GM19397 (cell line): ENCODE results near the gene CDH13.

Source experiments
- ATAC-seq: cut with Tn5 transposase; IDR thresholded peaks from one replicate; pipeline ENCODE4 v1.9.1; 2021; ENCODE audit warnings: mild to moderate bottlenecking, moderate library complexity; ENCODE audit not compliant: unreplicated experiment

CDH13 gene

DNA sequence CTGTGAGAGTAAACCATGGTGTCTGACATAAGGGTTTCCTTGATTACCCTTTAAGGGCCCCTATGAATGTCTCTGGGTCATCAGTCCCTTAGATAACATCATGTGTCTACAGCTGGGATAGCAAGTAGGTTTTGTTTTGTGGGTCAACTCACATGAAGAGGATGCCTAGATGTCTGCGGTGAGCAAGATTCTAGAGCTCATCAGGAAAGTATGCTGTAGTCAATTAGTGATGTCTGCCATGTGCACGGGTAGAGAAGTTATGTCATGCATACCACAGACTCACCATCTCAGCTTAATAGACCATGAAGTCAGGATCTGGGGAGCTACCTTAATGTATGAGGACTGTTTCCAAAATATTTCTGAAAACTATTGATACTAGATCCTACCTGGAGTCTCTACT is 57.5 kb downstream of the CDH13 start:
- no peak for ATAC-seq

DNA sequence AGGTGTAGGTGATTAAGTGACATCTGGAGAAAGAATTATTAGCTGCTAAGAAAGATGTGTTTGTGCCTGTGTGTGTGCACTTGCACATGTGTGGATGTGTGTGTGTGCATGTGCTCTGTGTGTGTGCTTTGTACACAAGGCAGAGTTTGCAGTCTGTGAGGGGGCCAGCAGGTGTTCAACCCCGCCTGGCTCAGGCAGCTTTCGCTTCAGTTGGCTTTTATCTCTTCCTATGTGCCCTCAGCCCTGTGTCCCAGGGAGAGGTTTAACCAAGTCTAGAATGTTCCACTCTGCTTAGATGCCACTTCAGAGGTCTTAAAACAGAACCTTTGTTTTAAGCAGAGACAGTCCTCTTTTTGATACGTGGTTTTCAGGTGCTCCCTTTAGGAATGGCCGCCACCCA is 58.8 kb downstream of the CDH13 start:
- ATAC-seq, result no peak

DNA sequence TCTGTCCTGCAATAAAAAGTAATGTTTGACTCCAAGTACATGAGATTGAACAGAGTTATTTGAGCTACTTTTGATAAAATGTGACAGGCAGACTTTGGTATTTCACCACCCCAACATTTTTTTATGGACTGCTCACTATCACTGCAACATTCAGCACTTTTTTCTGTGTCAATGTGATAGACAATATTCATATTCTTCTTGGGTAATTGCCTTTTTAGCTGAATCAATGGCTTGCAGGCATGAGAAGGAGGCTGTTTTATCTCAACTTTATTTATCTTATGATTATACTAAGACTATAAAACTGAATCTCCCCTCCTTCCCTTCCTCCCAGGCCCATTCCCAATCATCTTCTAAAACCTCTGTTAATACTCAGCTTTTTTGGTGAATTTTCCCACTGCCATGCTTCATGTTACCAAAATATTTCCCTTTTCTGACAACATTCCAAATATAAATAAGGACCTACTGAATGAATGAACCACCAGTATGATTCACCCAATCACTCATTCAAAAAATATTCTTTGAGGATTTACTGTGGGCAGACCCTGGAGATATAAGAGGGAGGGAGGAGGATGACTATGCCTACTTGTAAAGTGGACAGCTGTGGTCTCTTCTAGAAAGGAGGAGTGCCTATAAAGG is 67.6 kb downstream of the CDH13 start:
- ATAC-seq, result no peak

DNA sequence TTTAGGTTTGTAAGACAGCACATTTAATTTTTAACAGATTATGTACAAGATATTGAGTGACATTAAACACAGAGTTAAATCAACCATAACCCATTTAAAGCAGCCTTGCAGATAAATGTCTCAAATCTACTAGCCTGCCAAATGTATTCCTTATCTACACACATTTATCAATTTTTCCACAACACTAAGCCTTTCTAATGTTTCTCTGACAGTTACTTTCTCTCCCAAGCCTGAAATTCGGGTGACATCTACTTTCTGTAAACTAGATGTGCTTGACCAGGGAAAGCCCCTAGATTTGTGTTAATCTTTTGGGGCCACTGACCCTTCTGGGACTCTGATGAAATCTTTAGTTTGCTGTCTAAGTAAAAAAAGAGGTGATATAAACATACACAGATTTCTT is 69.0 kb downstream of the CDH13 start:
- ATAC-seq, result no peak

DNA sequence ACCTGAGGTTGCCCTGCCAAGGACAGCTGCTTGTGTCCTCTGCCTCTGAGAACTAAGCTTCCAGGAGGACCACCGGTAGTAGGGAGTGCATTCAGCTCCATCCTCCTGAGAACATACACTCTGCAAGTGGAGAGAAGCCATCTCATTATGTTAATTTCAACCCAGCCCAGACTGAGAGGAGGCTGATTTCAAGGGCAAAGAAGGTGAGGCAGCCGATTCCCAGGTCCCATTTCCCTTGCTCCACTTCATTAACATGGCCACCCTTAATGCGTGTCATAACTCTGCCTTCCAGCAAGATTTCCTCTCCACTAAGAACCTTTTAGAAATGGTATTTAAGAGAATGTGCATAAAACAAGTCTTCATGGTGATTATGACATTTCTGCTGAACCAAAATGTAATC is 72.5 kb downstream of the CDH13 start:
- ATAC-seq, result no peak

DNA sequence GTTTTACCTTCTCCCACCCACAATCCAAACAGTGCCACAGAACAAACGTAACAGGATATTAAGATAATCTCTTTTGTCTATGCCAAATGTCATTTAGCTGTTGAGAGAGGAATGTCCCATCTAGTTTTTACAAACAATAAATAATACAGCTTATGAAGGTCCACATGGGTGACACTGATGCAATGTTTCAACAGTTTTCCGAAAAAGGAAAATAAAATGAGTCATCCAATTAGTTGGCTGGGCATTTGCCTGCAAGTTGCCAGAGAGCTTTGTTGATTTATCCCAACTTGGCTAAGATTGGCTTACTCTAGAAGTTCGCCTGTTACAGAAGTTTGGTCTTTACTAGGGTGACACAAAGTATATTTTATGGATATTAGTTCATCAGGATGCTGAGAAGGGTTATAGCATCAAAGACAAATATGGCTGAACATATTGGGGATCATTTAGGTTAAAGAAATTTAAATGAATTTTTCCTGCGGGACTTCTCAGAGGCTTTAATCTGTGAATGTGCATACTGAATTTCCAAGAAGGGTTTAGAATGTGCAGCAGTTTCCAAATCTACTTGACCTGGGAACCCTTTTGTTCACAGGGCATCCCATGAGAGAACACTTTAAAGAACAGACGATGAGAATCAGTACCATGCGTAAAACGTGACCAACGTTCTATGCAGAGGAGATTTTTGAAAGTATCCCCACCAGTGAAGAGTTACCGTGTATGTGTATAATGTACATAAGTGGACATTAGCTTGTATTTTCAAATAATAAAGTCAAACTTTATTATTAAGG is 73.1 kb downstream of the CDH13 start:
- no peak for ATAC-seq

DNA sequence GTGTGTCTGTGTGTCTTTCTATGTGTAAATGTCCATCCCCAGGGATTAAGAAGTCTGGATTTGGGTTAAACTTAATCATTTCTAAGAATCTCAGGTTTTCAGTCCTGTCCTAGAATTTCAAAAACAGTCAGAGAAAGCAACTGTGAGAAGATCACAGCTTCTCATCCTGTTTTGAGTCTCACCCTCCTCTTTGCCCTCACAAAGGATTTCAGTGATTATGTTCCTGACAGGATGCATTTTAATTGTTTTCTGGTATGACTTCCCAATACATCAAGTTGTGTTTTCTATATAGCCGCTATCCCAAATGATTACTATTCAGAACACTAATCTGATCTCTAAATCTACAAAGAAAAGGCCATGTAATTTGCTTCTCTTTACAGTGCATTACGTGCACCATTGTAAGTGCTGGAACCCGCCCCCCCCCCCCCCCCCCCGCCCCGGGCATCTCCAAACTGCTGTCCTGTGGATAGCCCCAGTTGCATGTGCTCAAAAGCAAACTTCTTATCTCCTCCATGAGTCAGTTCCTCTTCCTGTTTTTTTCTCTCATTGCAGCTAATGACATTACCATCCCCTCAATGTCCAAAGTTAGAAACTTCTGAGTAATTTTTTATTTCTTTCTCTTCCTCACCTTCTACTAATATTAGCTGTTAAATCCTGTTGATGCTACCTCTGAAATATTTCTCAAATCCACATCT is 73.9 kb downstream of the CDH13 start:
- no peak for ATAC-seq

DNA sequence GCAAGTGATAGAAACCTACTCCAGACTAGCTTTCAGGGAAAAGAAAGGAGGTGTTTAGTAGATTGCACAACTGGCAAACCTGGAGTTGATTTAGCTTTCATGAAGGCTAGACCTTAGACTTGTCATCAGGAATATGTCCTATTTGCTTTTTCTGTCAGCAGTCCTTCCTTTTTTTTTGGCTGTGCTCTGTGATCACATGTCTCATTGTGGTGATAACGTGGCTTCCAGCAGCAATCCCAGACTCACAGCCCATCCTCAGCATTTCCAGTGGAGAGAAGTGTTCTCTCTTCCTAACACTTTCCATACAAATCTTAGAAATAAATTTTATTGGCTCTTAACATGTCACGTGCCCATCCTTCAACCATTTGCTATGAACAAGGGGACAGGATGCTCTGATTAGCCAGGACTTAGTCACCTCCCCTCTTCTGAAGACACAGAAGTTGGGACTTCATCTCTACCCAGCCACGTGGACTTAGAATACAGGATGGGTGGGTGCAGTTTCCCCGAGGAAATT is 74.7 kb downstream of the CDH13 start:
- no peak for ATAC-seq

DNA sequence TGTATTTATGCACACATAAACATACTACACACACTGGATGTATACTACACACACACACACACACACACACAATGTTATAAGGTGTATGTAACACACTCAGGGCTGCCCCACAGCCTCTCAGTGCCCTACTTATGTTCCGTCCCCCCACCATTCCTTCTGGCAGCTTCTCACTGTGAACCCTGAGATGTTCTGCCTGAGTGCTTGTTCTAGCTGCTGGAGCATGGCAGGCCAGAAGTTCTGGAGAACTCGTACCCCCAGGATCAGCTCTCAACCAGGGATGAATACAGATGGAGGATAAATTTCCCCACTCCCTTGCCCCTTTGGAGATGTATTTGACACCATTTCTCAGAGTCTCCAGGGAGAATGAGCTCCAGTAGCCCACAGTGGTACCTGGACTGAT is 76.4 kb downstream of the CDH13 start:
- no peak for ATAC-seq

DNA sequence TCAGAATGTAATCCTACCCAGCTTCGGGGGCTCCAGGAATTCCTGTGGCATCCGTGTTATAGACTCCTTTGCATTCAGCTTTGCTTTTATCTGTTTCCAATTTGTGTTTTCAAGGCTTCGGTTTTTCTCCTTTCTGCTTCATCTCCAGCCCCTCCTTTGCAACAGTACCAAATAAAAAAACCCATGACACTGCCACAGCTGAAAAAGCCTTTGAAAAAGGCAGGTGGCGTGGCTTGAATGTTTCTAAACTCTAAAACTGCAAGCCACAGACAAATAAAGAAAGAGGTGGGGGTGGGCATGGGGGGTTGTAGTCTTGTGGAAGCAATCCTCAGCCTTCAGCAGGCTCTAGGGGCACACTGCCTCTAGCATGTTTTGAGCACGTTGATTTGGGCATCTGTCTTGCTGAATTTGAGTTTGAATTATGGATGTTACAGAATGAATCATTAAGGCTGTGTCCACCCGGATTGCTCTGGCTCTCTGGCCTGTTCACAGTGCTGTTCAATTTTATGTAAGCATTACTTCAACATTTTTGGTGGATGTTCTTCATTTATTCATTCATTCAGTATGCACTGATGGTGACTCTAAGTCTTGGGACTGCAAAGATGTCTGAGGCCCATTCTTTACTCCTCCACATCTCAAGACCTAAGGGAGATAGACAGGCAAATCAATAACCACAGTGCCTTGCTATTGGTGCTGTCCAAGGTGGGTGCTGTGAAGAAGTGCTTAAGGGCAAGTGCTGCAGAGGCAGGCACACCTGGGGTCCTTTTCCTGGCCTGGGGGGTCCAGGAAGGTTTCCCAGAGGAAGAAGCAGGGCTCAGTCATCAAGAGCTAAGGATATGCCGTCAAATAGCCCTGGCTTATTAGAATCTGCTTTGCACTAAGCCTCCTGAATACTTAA is 77.4 kb downstream of the CDH13 start:
- ATAC-seq, result no peak

DNA sequence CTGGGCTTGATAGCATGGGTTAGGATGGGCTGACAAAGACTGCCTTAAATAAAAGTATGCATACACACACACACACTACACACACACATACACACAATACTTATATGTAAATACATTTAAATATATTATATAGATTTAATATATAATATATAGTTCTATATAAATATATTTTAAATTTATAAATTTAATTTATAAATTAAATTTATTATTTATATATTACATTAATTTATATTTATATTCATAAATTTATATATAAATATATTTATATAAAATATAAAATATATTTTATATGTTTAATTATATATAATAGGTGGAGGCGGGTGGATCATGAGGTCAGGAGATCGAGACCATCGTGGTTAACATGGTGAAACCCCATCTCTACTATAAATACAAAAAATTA is 83.2 kb downstream of the CDH13 start:
- no peak for ATAC-seq

DNA sequence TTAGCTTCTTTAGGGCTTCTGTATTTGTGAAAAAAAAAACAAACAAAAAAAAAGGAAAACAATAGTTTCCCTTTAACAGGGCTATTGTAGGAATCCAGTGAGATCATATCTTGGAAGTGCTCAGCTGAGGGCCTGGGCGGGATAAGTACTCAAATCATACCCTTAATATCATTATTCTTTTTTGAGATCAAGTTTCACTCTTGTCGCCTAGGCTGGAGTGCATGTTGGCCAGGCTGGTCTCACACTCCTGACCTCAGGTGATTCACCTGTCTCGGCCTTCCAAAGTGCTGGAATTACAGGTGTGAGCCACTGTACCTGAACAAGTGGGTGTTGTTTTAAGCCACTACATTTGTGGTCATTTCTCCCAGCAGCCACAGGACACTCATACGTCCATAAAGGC is 87.0 kb downstream of the CDH13 start:
- no peak for ATAC-seq

DNA sequence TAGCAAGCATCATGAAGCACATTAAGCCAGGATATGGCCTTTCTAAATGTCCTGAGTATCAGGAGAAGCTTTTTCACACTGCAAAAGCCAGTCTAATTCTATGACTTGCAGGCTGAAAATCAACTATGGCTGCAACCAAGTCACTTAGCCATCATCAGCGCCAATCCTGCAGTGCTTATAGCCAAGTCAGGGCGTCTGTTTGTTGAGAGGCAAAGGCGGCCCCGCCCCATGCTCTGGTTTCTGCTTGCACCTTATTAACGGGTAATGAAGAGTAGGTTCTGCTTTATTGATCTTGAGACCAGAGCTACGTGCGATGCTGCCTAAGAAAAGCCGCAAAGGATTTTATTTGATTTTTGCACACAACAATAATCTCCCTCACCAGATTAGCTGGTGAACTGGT is 88.4 kb downstream of the CDH13 start:
- ATAC-seq, result no peak

DNA sequence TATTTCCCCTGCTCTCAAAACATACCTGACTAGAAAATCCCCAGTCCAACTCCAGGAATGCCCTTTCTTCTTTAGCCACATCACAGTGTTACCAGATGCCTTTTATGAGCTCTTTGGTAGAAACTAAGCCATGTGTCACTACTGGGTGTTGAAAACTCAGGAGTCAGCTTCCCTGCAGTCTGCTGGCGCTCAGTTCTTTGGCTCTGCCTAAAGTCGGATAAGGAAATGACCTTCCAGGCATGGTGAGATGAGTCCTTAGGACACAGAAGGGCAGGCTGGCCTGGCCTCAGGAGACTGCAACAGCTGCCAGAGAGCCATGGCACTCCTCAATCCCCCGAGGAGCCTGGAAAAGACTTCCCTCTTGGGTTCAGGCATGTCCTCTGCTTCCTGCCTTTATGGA is 89.1 kb downstream of the CDH13 start:
- no peak for ATAC-seq

DNA sequence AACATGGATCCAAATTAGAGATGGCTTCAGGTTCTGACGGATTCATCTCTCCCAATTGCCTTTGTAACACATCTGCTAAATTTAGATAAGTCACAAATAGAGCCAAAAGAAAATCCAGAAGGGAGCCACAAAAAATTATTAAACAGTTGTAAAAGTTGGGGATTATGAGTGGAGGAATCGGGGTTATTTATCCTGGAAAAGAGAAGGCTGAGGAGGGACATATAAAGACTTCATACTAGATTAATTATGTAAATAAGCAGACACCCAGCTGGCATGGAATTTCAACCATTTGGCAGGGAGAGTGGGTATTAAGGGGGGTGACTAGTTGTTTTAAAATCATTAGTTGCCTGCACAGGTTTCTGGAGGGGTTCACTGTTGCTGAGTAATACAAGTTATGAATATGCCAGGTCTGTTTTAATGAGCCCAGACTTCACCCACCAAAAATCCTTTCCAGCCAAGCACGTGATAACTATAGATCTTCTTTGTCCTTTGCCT is 89.6 kb downstream of the CDH13 start:
- ATAC-seq, result no peak

DNA sequence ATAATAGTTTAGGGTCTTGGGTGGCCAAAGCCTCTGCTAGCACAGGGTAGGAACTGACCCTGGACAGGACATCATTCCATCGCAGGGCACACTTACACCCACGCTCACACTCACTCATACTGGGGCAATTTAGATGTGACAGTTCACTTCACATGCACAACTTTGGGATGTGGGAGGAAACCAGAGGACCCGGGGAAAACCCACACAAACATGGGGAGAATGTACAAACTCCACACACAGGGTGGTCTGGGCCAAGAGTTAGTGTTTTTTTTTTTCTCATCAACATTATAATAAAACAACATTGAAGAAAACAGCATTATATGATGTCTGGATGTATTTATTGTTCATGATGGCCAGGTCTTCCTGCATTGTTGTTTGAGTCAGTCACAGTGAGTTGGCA is 93.6 kb downstream of the CDH13 start:
- ATAC-seq, result no peak

DNA sequence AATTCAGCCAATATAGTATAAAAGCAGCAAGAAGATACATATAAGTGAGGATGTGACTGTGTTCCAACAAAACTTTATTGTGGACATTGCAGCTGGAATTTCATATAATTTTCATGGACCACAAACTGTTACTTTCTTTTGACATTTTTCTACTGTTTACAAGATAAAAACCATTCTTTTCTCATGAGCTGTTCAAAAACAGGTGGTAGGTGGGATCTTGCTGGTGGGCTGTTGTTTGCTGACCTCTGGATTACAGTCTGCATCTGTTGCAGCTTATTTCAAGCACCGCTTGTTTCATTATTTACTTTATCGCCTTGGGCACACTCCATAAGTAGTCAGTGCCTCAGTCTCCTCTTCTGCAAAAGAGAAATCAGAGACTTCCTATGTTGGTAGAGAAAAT is 99.5 kb downstream of the CDH13 start:
- ATAC-seq, result no peak

DNA sequence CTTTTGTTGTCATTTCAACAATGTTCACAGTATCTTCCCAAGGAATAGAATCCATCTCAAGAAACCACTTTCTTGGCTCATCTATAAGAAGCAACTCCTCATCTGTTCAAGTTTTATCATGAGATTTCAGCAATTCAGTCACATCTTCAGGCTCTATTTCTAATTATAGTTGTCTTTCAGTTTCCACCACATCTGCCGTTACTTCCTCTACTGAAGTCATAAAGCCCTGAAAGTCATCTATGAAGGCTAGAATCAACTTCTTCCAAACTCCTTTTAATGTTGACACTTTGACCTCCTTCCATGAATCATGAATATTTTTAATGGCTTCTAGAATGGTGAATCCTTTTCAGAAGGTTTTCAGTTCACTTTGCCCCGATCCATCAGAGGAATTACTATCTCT is 102.1 kb downstream of the CDH13 start:
- ATAC-seq, result no peak

DNA sequence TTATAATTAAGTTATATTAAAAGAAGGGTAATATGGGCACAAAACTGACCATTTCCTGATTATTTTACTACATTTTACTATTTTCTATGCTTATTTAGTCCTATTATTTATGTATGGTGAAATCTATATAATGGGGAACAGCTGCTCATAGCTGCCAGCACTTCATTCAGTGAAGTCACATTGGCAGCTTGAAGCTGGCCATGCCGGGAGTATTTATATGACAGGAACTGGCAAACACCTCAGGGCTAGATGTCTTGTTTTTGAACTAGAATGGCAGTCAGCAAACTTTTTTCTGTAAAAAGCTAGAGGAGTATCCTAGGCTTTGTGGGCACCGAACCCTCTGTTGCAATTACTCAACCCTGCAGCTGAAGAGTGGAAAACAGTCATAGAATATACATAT is 104.1 kb downstream of the CDH13 start:
- ATAC-seq, result no peak

DNA sequence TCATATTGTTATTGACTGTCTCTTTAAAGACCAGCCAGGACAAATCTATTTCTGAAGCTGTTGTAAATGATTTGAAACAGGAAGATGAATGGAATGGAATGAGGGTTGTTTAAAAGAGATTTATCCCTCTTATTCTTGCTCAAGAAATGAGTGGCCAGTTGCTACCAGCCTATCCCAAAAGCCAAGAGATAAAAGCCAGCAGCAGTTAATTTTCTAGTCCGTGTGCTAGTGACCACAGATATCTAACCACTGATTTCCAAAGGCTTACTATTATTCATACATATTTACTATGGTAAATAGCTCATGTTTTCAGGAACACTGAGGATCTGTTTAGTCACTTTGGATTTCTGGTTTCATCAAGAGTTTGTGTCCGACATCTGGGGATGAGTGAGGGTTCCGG is 105.7 kb downstream of the CDH13 start:
- ATAC-seq, result no peak

DNA sequence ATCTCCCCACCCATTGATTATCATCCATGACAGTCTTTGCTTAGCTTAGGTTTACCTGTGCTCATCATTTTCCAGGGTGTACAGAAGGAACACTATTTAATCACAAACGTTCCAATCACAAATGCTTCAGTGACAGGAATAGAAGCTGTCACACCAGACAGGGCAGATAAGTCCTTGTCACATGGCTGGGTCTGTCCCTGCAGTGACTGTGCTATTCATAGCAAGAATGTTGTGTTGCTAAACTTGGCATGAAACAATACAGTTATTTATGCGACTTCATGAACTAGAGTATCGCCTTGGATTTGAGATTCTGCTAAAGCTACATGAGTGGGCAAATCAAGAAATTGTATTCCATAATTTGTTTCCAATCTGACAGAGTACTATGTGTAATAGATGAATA is 108.4 kb downstream of the CDH13 start:
- no peak for ATAC-seq
